Measurements from ENCODE around the gene ANKRD16.
"Not testable (repeated sequence)": the region's sequence is repeated elsewhere in the genome, so short reads cannot be mapped to it uniquely, and the experiment has no call there.

ANKRD16 gene

GRCh38 chr10:5840314-5841307 is 49.1 kb downstream of the ANKRD16 start:
- no peak for TF ChIP-seq CTCF (IDR thresholded peaks at IDR 0.05)
- H3K4me3 ChIP-seq (ENCODE audit: low read depth in 1 of 2, low read length in 1 of 2) = no peak overlapping the region
- H3K9me3 ChIP-seq = no peaks in the 10 kb centered on the region
- peaks cover 11% of the 10 kb centered on the region for H3K27me3 ChIP-seq
- H3K36me3 ChIP-seq = no peaks in the 10 kb centered on the region
- no peak overlapping the region for H3K27ac ChIP-seq
- H3K4me1 ChIP-seq (ENCODE audit: control insufficient read depth in 1 of 2, insufficient read depth in 1 of 2, low read depth in 1 of 2, low read length in 1 of 2) = no peaks in the 10 kb centered on the region

GRCh38 chr10:5836181-5836580 is 53.5 kb downstream of the ANKRD16 start:
- H3K9me3 ChIP-seq; H3K27ac ChIP-seq; H3K4me1 ChIP-seq (ENCODE audit: control insufficient read depth in 1 of 2, insufficient read depth in 1 of 2, low read depth in 1 of 2, low read length in 1 of 2); H3K4me3 ChIP-seq (ENCODE audit: low read depth in 1 of 2, low read length in 1 of 2); H3K36me3 ChIP-seq; H3K27me3 ChIP-seq: not testable (repeated sequence)

- Histone ChIP-seq H3K36me3 (no peaks in the 10 kb centered on the region), H3K27me3 (peaks cover 4% of the 10 kb centered on the region), H3K4me3 (ENCODE audit: low read depth in 1 of 2, low read length in 1 of 2) (no peak overlapping the region), H3K9me3 (no peaks in the 10 kb centered on the region), H3K27ac (no peak overlapping the region), H3K4me1 (ENCODE audit: control insufficient read depth in 1 of 2, insufficient read depth in 1 of 2, low read depth in 1 of 2, low read length in 1 of 2) (no peaks in the 10 kb centered on the region)
- no peak for TF ChIP-seq CTCF (IDR thresholded peaks at IDR 0.05)
These were observed 54.1 kb downstream of the ANKRD16 start for GRCh38 chr10:5835446-5836095.

GRCh38 chr10:5833814-5834213 is 55.9 kb downstream of the ANKRD16 start:
- TF ChIP-seq CTCF (IDR thresholded peaks at IDR 0.05) = no peak
- Histone ChIP-seq H3K27ac (no peak overlapping the region), H3K4me3 (ENCODE audit: low read depth in 1 of 2, low read length in 1 of 2) (no peak overlapping the region), H3K36me3 (no peaks in the 10 kb centered on the region), H3K4me1 (ENCODE audit: control insufficient read depth in 1 of 2, insufficient read depth in 1 of 2, low read depth in 1 of 2, low read length in 1 of 2) (no peaks in the 10 kb centered on the region), H3K9me3 (no peaks in the 10 kb centered on the region), H3K27me3 (no peaks in the 10 kb centered on the region)

GRCh38 chr10:5832946-5833345 is 56.7 kb downstream of the ANKRD16 start:
- Histone ChIP-seq H3K27me3 (no peaks in the 10 kb centered on the region), H3K4me1 (ENCODE audit: control insufficient read depth in 1 of 2, insufficient read depth in 1 of 2, low read depth in 1 of 2, low read length in 1 of 2) (no peaks in the 10 kb centered on the region), H3K9me3 (no peaks in the 10 kb centered on the region), H3K4me3 (ENCODE audit: low read depth in 1 of 2, low read length in 1 of 2) (no peak overlapping the region), H3K27ac (no peak overlapping the region), H3K36me3 (no peaks in the 10 kb centered on the region)
- TF ChIP-seq CTCF (IDR thresholded peaks at IDR 0.05) = no peak

GRCh38 chr10:5831446-5831782 is 58.3 kb downstream of the ANKRD16 start:
- no peaks in the 10 kb centered on the region for H3K4me1 ChIP-seq (ENCODE audit: control insufficient read depth in 1 of 2, insufficient read depth in 1 of 2, low read depth in 1 of 2, low read length in 1 of 2)
- H3K4me3 ChIP-seq (ENCODE audit: low read depth in 1 of 2, low read length in 1 of 2) = no peak overlapping the region
- no peak for TF ChIP-seq CTCF (IDR thresholded peaks at IDR 0.05)
- H3K36me3 ChIP-seq = no peaks in the 10 kb centered on the region
- no peaks in the 10 kb centered on the region for H3K9me3 ChIP-seq
- H3K27ac ChIP-seq = no peak overlapping the region
- no peaks in the 10 kb centered on the region for H3K27me3 ChIP-seq
